Loucy (cell line): Measurements from ENCODE around the gene FSIP1.

Source experiments
- CTCF ChIP-seq: fragments of 200-600 bp; sonication (generic); conservative IDR thresholded peaks from 2 replicates; pipeline ENCODE4 v1.5.1; 2014; ENCODE audit warnings: mild to moderate bottlenecking, antibody characterized with exemption, low read length
- EZH2phosphoT487 ChIP-seq: fragments of 200-600 bp; IDR thresholded peaks from 2 replicates; pipeline ENCODE4 v1.6.1; 2018; ENCODE audit warnings: antibody characterized with exemption, mild to moderate bottlenecking, moderate library complexity, borderline replicate concordance

GRCh38 chr15:39687965-39688364 is 94.7 kb downstream of the FSIP1 start:
- TF ChIP-seq CTCF: no peak
- TF ChIP-seq EZH2phosphoT487: no peak
